ENCODE results near the gene RNF157.

The RNF157 gene

GRCh38 chr17:76275382-76276068 is 35.2 kb upstream of the RNF157 start:
- FAIRE-seq = peak; percentile 67
- TF ChIP-seq TAF1 (IDR thresholded peaks at IDR 0.05; ENCODE audit: borderline replicate concordance, low read depth, low read length) (no peak), POLR2AphosphoS5 (IDR thresholded peaks at IDR 0.05; ENCODE audit: low read depth, low read length) (no peak), POLR2A (IDR thresholded peaks at IDR 0.05; ENCODE audit: low read depth, low read length) (no peak)
- DNase-seq (ENCODE audit: insufficient read length) = no peak

- TF ChIP-seq POLR2AphosphoS5 (IDR thresholded peaks at IDR 0.05; ENCODE audit: low read depth, low read length) = 0 out of 2 replicates have a peak, but pooled peaks have one; percentile 17
- no peak for TF ChIP-seq TAF1 (IDR thresholded peaks at IDR 0.05; ENCODE audit: borderline replicate concordance, low read depth, low read length)
- TF ChIP-seq POLR2A (IDR thresholded peaks at IDR 0.05; ENCODE audit: low read depth, low read length) = no peak
- no peak for DNase-seq (ENCODE audit: insufficient read length)
- FAIRE-seq = peak; percentile 76
These were observed 34.0 kb upstream of the RNF157 start for GRCh38 chr17:76274112-76274956.

- TF ChIP-seq POLR2AphosphoS5 (IDR thresholded peaks at IDR 0.05; ENCODE audit: low read depth, low read length) (no peak), TAF1 (IDR thresholded peaks at IDR 0.05; ENCODE audit: borderline replicate concordance, low read depth, low read length) (no peak), POLR2A (IDR thresholded peaks at IDR 0.05; ENCODE audit: low read depth, low read length) (no peak; the same call in 1 of the 2 replicates)
- FAIRE-seq = peak; percentile 44
- peak; percentile 14 for DNase-seq (ENCODE audit: insufficient read length)
These were observed 33.3 kb upstream of the RNF157 start for GRCh38 chr17:76273445-76274111.

GRCh38 chr17:76272541-76273444 is 32.5 kb upstream of the RNF157 start:
- DNase-seq (ENCODE audit: insufficient read length) = peak; percentile 36
- peak; percentile 33 for FAIRE-seq
- TF ChIP-seq POLR2A (IDR thresholded peaks at IDR 0.05; ENCODE audit: low read depth, low read length) (0 out of 2 replicates have a peak, but pooled peaks have one; percentile 6), POLR2AphosphoS5 (IDR thresholded peaks at IDR 0.05; ENCODE audit: low read depth, low read length) (0 out of 2 replicates have a peak, but pooled peaks have one; percentile 27), TAF1 (IDR thresholded peaks at IDR 0.05; ENCODE audit: borderline replicate concordance, low read depth, low read length) (no peak)

- TF ChIP-seq POLR2A (IDR thresholded peaks at IDR 0.05; ENCODE audit: low read depth, low read length) (peak; percentile 91), POLR2AphosphoS5 (IDR thresholded peaks at IDR 0.05; ENCODE audit: low read depth, low read length) (peak; percentile 92), TAF1 (IDR thresholded peaks at IDR 0.05; ENCODE audit: borderline replicate concordance, low read depth, low read length) (peak; percentile 85)
- peak; percentile 99 for FAIRE-seq
- peak; percentile 86 for DNase-seq (ENCODE audit: insufficient read length)
These were observed 31.6 kb upstream of the RNF157 start for GRCh38 chr17:76271669-76272540.

- FAIRE-seq = peak; percentile 82
- DNase-seq (ENCODE audit: insufficient read length) = peak; percentile 32
These were observed 30.7 kb upstream of the RNF157 start for GRCh38 chr17:76270770-76271668.

GRCh38 chr17:76270127-76270592 is 29.9 kb upstream of the RNF157 start:
- DNase-seq (ENCODE audit: insufficient read length) (no peak), FAIRE-seq (peak; percentile 14)
- TF ChIP-seq POLR2A (IDR thresholded peaks at IDR 0.05; ENCODE audit: low read depth, low read length) (no peak), POLR2AphosphoS5 (IDR thresholded peaks at IDR 0.05; ENCODE audit: low read depth, low read length) (no peak), TAF1 (IDR thresholded peaks at IDR 0.05; ENCODE audit: borderline replicate concordance, low read depth, low read length) (no peak)

More at GRCh38 chr17:76270770-76271668, 30.7 kb upstream of the RNF157 start:
- TF ChIP-seq TAF1 (IDR thresholded peaks at IDR 0.05; ENCODE audit: borderline replicate concordance, low read depth, low read length) (no peak), POLR2A (IDR thresholded peaks at IDR 0.05; ENCODE audit: low read depth, low read length) (peak; percentile 81), POLR2AphosphoS5 (IDR thresholded peaks at IDR 0.05; ENCODE audit: low read depth, low read length) (peak; percentile 93)

- DNase-seq (ENCODE audit: insufficient read length) = peak; percentile 15
- FAIRE-seq = peak; percentile 64
- peak; percentile 74 for TF ChIP-seq POLR2A (IDR thresholded peaks at IDR 0.05; ENCODE audit: low read depth, low read length)
- no peak for TF ChIP-seq TAF1 (IDR thresholded peaks at IDR 0.05; ENCODE audit: borderline replicate concordance, low read depth, low read length)
- TF ChIP-seq POLR2AphosphoS5 (IDR thresholded peaks at IDR 0.05; ENCODE audit: low read depth, low read length) = peak; percentile 76
These were observed 29.0 kb upstream of the RNF157 start for GRCh38 chr17:76268991-76269981.
